Transverse colon (tissue), 4 donors: Measurements from ENCODE around the gene GRIK4. TPM values are rescaled to one million over a fixed set of nuclear protein-coding genes. Genes with fewer than 3 reads are reported as not detected.

Experiments
- DNase-seq: peaks from one replicate; pipeline ENCODE4 v3.0.0-alpha.2; 2019
- H3K27ac ChIP-seq, 4 donors: fragments of 200-600 bp; sonication (generic); 2 replicates each; pipeline ENCODE4 v1.5.1; 2016 to 2018; ENCODE audit warnings: inconsistent platforms in 4 of 4
- H3K27me3 ChIP-seq: fragments of 200-600 bp; sonication (generic); 2 replicates; pipeline ENCODE4 v1.5.1; 2017; ENCODE audit warnings: inconsistent platforms
- H3K36me3 ChIP-seq, 4 donors: fragments of 200-600 bp; sonication (generic); 2 replicates each; pipeline ENCODE4 v1.5.1; 2017 to 2019; ENCODE audit warnings: inconsistent platforms in 4 of 4
- H3K4me1 ChIP-seq, 4 donors: fragments of 200-600 bp; sonication (generic); 2 replicates each; pipeline ENCODE4 v1.5.1; 2017 to 2020; ENCODE audit warnings: inconsistent platforms in 4 of 4
- H3K4me3 ChIP-seq, 4 donors: fragments of 200-600 bp; sonication (generic); 1 replicate in 1 of 4; 2 replicates in 3 of 4; pipeline versions ENCODE4 v1.5.1 to v1.6.1; 2017 to 2019; ENCODE audit warnings: inconsistent platforms in 4 of 4
- H3K9me3 ChIP-seq, 2 donors: fragments of 200-600 bp; sonication (generic); 2 replicates each; pipeline ENCODE4 v1.5.1; 2017 to 2019; ENCODE audit warnings: inconsistent platforms in 2 of 2
- EP300 ChIP-seq: sonication (generic); formaldehyde crosslinking; IDR thresholded peaks from one replicate; pipeline ENCODE4 v1.6.1; 2017; ENCODE audit warnings: antibody characterized with exemption, low read depth
- POLR2A ChIP-seq: fragments of 450-650 bp; IDR thresholded peaks from one replicate; pipeline ENCODE4 v1.6.1; 2016; ENCODE audit warnings: antibody characterized with exemption, mild to moderate bottlenecking, moderate library complexity
- POLR2AphosphoS5 ChIP-seq, 3 donors: sonication (generic); formaldehyde crosslinking; IDR thresholded peaks; one replicate each; pipeline ENCODE4 v1.6.1; 2016; ENCODE audit warnings: antibody characterized with exemption in 3 of 3
- WGBS, 2 donors: methylation state at CpG; one replicate each; pipeline ENCODE4 v1.1.5; 2018; ENCODE audit warnings: low coverage in 1 of 2; 5-methylcytosine and 5-hydroxymethylcytosine counted together
- in situ Hi-C, 4 donors: fragments of 200-750 bp; cut with MboI; loops; one replicate each; pipeline versions ENCODE4 v1.15.0 to v1.15.1; 2017; ENCODE audit warnings: low sequenced_read_pairs in 3 of 4, low pct_ligation_motif_present in 1 of 4, low pct_unique_long_range_greater_than_20kb in 1 of 4
- intact Hi-C: fragments of 100-400 bp; cut with DNase I; formaldehyde crosslinking; loops from one replicate; pipeline ENCODE4 v1.15.1; 2023; ENCODE audit warnings: low total_unique reads
- total RNA-seq, 4 donors: library from RNA; depleted of rRNA; stranded (reverse); fragments of >200 nt; gene quantifications; one replicate each; pipeline ENCODE4 v1.1.0, GENCODE V29; 2016
- TF ChIP-seq, protein P1 (sequence below), 5 experiments: fragments of 200-600 bp in 3 of 5; fragments of 450-650 bp in 2 of 5; sonication (generic) in 3 of 5; IDR thresholded peaks; 1 replicate in 2 of 5; 2 replicates in 3 of 5; pipeline ENCODE4 v1.5.1; 2016 to 2017; ENCODE audit warnings: antibody characterized with exemption in 5 of 5, inconsistent platforms in 3 of 5, mild to moderate bottlenecking in 2 of 5, moderate library complexity in 1 of 5

Gene GRIK4, protein sequence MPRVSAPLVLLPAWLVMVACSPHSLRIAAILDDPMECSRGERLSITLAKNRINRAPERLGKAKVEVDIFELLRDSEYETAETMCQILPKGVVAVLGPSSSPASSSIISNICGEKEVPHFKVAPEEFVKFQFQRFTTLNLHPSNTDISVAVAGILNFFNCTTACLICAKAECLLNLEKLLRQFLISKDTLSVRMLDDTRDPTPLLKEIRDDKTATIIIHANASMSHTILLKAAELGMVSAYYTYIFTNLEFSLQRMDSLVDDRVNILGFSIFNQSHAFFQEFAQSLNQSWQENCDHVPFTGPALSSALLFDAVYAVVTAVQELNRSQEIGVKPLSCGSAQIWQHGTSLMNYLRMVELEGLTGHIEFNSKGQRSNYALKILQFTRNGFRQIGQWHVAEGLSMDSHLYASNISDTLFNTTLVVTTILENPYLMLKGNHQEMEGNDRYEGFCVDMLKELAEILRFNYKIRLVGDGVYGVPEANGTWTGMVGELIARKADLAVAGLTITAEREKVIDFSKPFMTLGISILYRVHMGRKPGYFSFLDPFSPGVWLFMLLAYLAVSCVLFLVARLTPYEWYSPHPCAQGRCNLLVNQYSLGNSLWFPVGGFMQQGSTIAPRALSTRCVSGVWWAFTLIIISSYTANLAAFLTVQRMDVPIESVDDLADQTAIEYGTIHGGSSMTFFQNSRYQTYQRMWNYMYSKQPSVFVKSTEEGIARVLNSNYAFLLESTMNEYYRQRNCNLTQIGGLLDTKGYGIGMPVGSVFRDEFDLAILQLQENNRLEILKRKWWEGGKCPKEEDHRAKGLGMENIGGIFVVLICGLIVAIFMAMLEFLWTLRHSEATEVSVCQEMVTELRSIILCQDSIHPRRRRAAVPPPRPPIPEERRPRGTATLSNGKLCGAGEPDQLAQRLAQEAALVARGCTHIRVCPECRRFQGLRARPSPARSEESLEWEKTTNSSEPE
- 1 to 10 TPM in 1 of 4 donors, not detected in 3; 2.6 TPM for total RNA-seq

DNA sequence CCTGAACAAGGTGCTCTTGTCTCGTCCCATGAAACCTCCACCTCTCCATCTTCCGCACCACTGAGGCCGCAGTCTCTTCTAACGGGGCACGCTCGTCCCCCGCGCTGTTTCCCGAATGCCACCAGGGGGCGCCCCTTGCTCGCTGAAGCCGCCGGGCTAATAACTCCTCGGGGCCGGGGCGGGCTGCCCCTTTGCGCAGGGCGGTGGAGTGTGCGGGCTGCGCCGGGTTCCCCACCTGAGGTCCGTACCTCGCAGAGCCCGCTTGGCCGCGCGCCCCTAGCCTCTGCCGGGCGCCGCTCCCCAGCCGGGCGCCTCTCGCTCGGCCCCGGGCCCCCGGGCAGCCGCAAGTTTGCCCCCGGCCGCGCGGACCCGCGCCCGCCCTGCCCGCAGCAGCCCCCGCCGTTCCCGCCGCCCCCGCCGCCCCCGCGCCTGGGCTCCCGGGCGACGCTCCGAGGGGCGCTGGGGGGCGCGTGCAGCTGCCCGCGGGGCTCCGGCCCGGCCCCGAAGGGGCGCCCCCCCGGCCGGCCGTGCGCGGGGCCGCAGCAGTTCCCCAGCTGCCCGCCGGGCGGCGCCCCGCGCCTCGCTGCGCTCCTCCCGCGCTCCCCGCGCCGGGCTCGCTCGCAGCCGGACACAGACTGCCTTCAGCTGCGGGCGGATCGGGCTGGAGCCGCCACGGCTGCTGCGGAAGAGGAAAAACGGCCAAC lies at the start of gene GRIK4:
Gene GRIK4 (plus strand): TSS at position 633 of the 704 bp plus-strand sequence. CDS start 148,571 bp downstream, outside the sequence.
- Histone ChIP-seq H3K4me1 (peaks cover 0 to 5% (median 0%) of the 10 kb centered on the region in 4 donors), H3K27ac (no peak within 1 kb of the TSS), H3K4me3 (peak within 1 kb of the TSS in 3 of 4 donors; percentile 33 to 49 (median 43)), H3K27me3 (peaks cover 90% of the 10 kb centered on the region), H3K9me3 (no peaks in the 10 kb centered on the region), H3K36me3 (no peaks in the 10 kb centered on the region)
- in situ Hi-C loops (loop anchor here (10.0 to 25.0 kb wide), 6 partner anchors 174 to 676 kb away; partner anchors contain the start of gene TECTA (in 1 of the 4)), intact Hi-C loops (loop anchor here (5.0 to 10.0 kb wide), 2 partner anchors 286 to 684 kb away; no protein-coding TSS in a partner anchor)
- peak; percentile 81 for DNase-seq
- WGBS, 2 donors: 0 to 3% methylated on average over 1 to 17 of the region's 95 CpGs
- TF ChIP-seq POLR2AphosphoS5 (IDR thresholded peaks at IDR 0.05) (no peak), POLR2A (no peak), EP300 (no peak)
- TF ChIP-seq, protein P1, sequence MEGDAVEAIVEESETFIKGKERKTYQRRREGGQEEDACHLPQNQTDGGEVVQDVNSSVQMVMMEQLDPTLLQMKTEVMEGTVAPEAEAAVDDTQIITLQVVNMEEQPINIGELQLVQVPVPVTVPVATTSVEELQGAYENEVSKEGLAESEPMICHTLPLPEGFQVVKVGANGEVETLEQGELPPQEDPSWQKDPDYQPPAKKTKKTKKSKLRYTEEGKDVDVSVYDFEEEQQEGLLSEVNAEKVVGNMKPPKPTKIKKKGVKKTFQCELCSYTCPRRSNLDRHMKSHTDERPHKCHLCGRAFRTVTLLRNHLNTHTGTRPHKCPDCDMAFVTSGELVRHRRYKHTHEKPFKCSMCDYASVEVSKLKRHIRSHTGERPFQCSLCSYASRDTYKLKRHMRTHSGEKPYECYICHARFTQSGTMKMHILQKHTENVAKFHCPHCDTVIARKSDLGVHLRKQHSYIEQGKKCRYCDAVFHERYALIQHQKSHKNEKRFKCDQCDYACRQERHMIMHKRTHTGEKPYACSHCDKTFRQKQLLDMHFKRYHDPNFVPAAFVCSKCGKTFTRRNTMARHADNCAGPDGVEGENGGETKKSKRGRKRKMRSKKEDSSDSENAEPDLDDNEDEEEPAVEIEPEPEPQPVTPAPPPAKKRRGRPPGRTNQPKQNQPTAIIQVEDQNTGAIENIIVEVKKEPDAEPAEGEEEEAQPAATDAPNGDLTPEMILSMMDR (IDR thresholded peaks at IDR 0.05): peak; percentile 89 to 95 (median 91)

DNA sequence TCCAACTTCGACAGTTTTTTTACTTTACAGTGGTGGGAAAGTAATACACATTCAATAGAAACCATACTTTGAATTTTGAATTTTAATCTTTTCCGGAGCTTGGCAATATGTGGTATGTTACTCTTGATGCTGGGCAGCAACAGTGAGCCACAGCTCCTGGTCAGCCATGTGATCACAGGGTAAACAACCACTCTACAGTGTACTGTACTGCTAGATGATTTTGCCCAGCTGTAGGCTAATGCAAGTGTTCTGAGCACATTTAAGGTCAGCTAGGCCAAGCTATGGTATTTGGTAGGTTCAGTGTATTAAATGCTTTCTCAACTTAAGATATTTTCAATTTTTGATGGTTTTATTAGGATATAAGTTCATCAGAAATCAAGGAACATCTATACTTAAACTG lies 48.7 kb upstream of the GRIK4 start:
- Histone ChIP-seq H3K9me3 (no peaks in the 10 kb centered on the region), H3K4me3 (no peak overlapping the region), H3K27me3 (no peaks in the 10 kb centered on the region), H3K4me1 (no peaks in the 10 kb centered on the region), H3K27ac (no peak overlapping the region), H3K36me3 (peaks cover 0 to 81% (median 32%) of the 10 kb centered on the region in 4 donors)
- 97 to 100% methylated on average over 1 to 2 of the region's 2 CpGs for WGBS, 2 donors
- intact Hi-C loops: no loop called here
- DNase-seq: no peak
- in situ Hi-C loops: no loop called here
- TF ChIP-seq, protein P1 (IDR thresholded peaks at IDR 0.05): no peak
- TF ChIP-seq POLR2AphosphoS5 (IDR thresholded peaks at IDR 0.05) (no peak), POLR2A (no peak), EP300 (no peak)

DNA sequence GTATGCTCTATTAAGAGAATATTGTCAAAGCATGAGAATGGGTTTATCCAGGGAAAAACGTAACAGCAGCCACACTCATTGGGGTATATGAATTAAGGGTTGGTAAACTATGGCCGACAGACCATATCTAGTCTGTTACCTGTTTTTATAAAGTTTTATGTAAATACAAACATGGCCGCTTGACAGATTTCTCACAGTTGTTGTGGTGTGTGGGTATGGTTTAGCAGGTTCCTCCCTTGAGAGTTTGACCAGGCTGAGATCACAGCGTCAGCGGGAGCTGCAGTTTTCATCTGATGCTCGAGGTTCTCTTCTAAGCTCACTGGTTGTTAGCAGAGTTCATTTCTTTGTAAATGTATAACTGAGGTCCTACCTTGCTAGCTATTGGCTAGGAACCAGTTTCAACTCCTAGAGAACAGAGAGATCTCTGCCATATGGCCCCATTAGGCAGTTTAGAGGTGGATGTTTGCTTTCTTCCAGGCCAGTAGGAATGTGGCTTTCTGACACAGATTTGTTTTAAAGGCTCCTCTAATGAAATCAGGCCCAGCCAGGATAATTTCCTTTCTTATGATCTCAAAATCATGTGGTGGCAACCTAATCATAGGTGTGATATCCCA lies 45.5 kb upstream of the GRIK4 start:
- 88 to 95% methylated on average over 2 to 6 of the region's 6 CpGs for WGBS, 2 donors
- TF ChIP-seq EP300: no peak
- no peak for TF ChIP-seq POLR2A
- TF ChIP-seq, protein P1 (IDR thresholded peaks at IDR 0.05): no peak
- no peak for TF ChIP-seq POLR2AphosphoS5 (IDR thresholded peaks at IDR 0.05)
- Histone ChIP-seq H3K9me3 (no peaks in the 10 kb centered on the region), H3K4me1 (no peaks in the 10 kb centered on the region), H3K36me3 (peaks cover 0 to 76% (median 35%) of the 10 kb centered on the region in 4 donors), H3K27me3 (no peaks in the 10 kb centered on the region), H3K27ac (no peak overlapping the region), H3K4me3 (no peak overlapping the region)
- in situ Hi-C loops: no loop called here
- DNase-seq: no peak
- intact Hi-C loops: no loop called here
